Measurements from ENCODE around the gene SH3PXD2A.

The SH3PXD2A gene

GRCh38 chr10:103724074-103724473, 131.3 kb downstream of the SH3PXD2A start:
- DNase-seq (ENCODE audit: low read depth in 2 of 2), result no peak

GRCh38 chr10:103723557-103723956, 131.8 kb downstream of the SH3PXD2A start:
- no peak for DNase-seq (ENCODE audit: low read depth in 2 of 2)

GRCh38 chr10:103722632-103723031, 132.7 kb downstream of the SH3PXD2A start:
- no peak for DNase-seq (ENCODE audit: low read depth in 2 of 2)

GRCh38 chr10:103720964-103721335, 134.4 kb downstream of the SH3PXD2A start:
- DNase-seq (ENCODE audit: low read depth in 2 of 2), result no peak

- DNase-seq (ENCODE audit: low read depth in 2 of 2), result no peak
Observed at GRCh38 chr10:103720328-103720963, 134.9 kb downstream of the SH3PXD2A start.

GRCh38 chr10:103719036-103719435, 136.3 kb downstream of the SH3PXD2A start:
- DNase-seq (ENCODE audit: low read depth in 2 of 2), result no peak

GRCh38 chr10:103718247-103718620, 137.1 kb downstream of the SH3PXD2A start:
- no peak for DNase-seq (ENCODE audit: low read depth in 2 of 2)

- DNase-seq (ENCODE audit: low read depth in 2 of 2), result no peak
Observed at GRCh38 chr10:103717341-103718246, 137.8 kb downstream of the SH3PXD2A start.

- DNase-seq (ENCODE audit: low read depth in 2 of 2), result no peak
Observed at GRCh38 chr10:103716206-103717160, 138.9 kb downstream of the SH3PXD2A start.

GRCh38 chr10:103715430-103715829, 139.9 kb downstream of the SH3PXD2A start:
- DNase-seq (ENCODE audit: low read depth in 2 of 2), result no peak

- no peak for DNase-seq (ENCODE audit: low read depth in 2 of 2)
Observed at GRCh38 chr10:103714232-103714891, 141.0 kb downstream of the SH3PXD2A start.

GRCh38 chr10:103713676-103714075, 141.7 kb downstream of the SH3PXD2A start:
- DNase-seq (ENCODE audit: low read depth in 2 of 2), result no peak

GRCh38 chr10:103712898-103713498, 142.4 kb downstream of the SH3PXD2A start:
- DNase-seq (ENCODE audit: low read depth in 2 of 2), result peak; percentile 36 to 64

GRCh38 chr10:103712146-103712545, 143.2 kb downstream of the SH3PXD2A start:
- DNase-seq (ENCODE audit: low read depth in 2 of 2), result no peak

GRCh38 chr10:103711351-103711994, 143.9 kb downstream of the SH3PXD2A start:
- DNase-seq (ENCODE audit: low read depth in 2 of 2), result no peak

- no peak for DNase-seq (ENCODE audit: low read depth in 2 of 2)
Observed at GRCh38 chr10:103710490-103710889, 144.9 kb downstream of the SH3PXD2A start.

- no peak for DNase-seq (ENCODE audit: low read depth in 2 of 2)
Observed at GRCh38 chr10:103709341-103709920, 145.9 kb downstream of the SH3PXD2A start.

- no peak for DNase-seq (ENCODE audit: low read depth in 2 of 2)
Observed at GRCh38 chr10:103708627-103709288, 146.6 kb downstream of the SH3PXD2A start.

- no peak for DNase-seq (ENCODE audit: low read depth in 2 of 2)
Observed at GRCh38 chr10:103707956-103708626, 147.3 kb downstream of the SH3PXD2A start.

All from stimulated activated CD8-positive, alpha-beta memory T cell treated with anti-CD3 and anti-CD28 coated beads, Interleukin-15, amount 100 ng/mL, for 4 hours (primary cell).